HepG2 (cell line): ENCODE results near the gene NEIL1. TPM values are rescaled to one million over a fixed set of nuclear protein-coding genes. Genes with fewer than 3 reads are reported as not detected.
A peak's percentile ranks its signal among the peaks of the same experiment; 100 is the strongest.

Experiments
- DMTF1 ChIP-seq: sonication (generic); formaldehyde crosslinking; IDR thresholded peaks from 2 replicates; pipeline ENCODE4 v1.4.0; 2020; ENCODE audit warnings: mild to moderate bottlenecking, missing genetic modification reagents
- DPF2 ChIP-seq: sonication (generic); formaldehyde crosslinking; IDR thresholded peaks from 2 replicates; pipeline ENCODE4 v1.4.0; 2020; ENCODE audit warnings: mild to moderate bottlenecking, low read depth, missing genetic modification reagents, borderline replicate concordance
- E2F1 ChIP-seq: sonication (generic); formaldehyde crosslinking; IDR thresholded peaks from 2 replicates; pipeline ENCODE4 v1.5.0; 2020; ENCODE audit warnings: missing genetic modification reagents
- KDM1A ChIP-seq: IDR thresholded peaks from 2 replicates; pipeline ENCODE4 v1.6.1; 2016; ENCODE audit warnings: missing compliant biosample characterization
- MEIS1 ChIP-seq: sonication (generic); formaldehyde crosslinking; IDR thresholded peaks from 2 replicates; pipeline ENCODE4 v1.9.0; 2021; ENCODE audit warnings: mild to moderate bottlenecking, missing genetic modification reagents, moderate library complexity, borderline replicate concordance
- PHF5A ChIP-seq: IDR thresholded peaks from one replicate; pipeline ENCODE4 v1.6.1; 2018; ENCODE audit warnings: low read depth, missing genetic modification reagents; ENCODE audit not compliant: unreplicated experiment
- POLR2A ChIP-seq, 2 experiments: IDR thresholded peaks; 2 replicates each; pipeline ENCODE4 v1.6.1; 2011; ENCODE audit warnings: low read depth in 2 of 2, low read length in 2 of 2, mild to moderate bottlenecking in 1 of 2, moderate library complexity in 1 of 2; ENCODE audit not compliant: insufficient read depth in 1 of 2
- PRPF4 ChIP-seq: fragments of 200-400 bp; formaldehyde crosslinking; IDR thresholded peaks from 2 replicates; pipeline ENCODE4 v1.6.1; 2016; ENCODE audit warnings: low read length, low read depth; ENCODE audit not compliant: poor library complexity, severe bottlenecking
- RAD51 ChIP-seq: fragments of 450-650 bp; IDR thresholded peaks from 2 replicates; pipeline ENCODE4 v1.6.1; 2016; ENCODE audit warnings: borderline replicate concordance
- RERE ChIP-seq: IDR thresholded peaks from 2 replicates; pipeline ENCODE4 v1.6.1; 2016; ENCODE audit warnings: low read depth, missing genetic modification reagents, missing compliant biosample characterization
- SAP130 ChIP-seq: IDR thresholded peaks from 2 replicates; pipeline ENCODE4 v1.6.1; 2016; ENCODE audit warnings: low read depth
- SMAD9 ChIP-seq: sonication (generic); formaldehyde crosslinking; IDR thresholded peaks from 2 replicates; pipeline ENCODE4 v1.5.1; 2020; ENCODE audit warnings: mild to moderate bottlenecking, missing genetic modification reagents
- ZBTB42 ChIP-seq: sonication (generic); formaldehyde crosslinking; IDR thresholded peaks from 2 replicates; pipeline ENCODE4 v1.5.0; 2020; ENCODE audit warnings: mild to moderate bottlenecking, missing genetic modification reagents
- ZNF343 ChIP-seq: sonication (generic); formaldehyde crosslinking; IDR thresholded peaks from 2 replicates; pipeline ENCODE4 v1.4.0; 2020; ENCODE audit warnings: mild to moderate bottlenecking, missing genetic modification reagents
- ZNF552 ChIP-seq: sonication (generic); formaldehyde crosslinking; IDR thresholded peaks from 2 replicates; pipeline ENCODE4 v1.9.0; 2022; ENCODE audit warnings: missing genetic modification reagents, mild to moderate bottlenecking, borderline replicate concordance
- ZNF639 ChIP-seq: conservative IDR thresholded peaks from 2 replicates; pipeline ENCODE4 v1.6.1; 2018; ENCODE audit warnings: missing genetic modification reagents
- polyA plus RNA-seq, 8 experiments: library from polyadenylated mRNA; depleted of rRNA in 3 of 8; stranded (reverse) in 7 of 8; unstranded in 1 of 8; fragments of >200 nt; fragmentation: Illumina TruSeq in 4 of 8; extraction: Trizol in 4 of 8; gene quantifications; 2 replicates each; pipeline versions ENCODE4 v1.2.1 to v1.2.3, GENCODE V29; 2011 to 2016; ENCODE audit warnings: low read depth in 4 of 8, missing spikeins in 1 of 8, mixed read lengths in 1 of 8; ENCODE audit not compliant: insufficient read depth in 1 of 8
- total RNA-seq, 5 experiments: library from RNA; depleted of rRNA; stranded (reverse); fragments of >200 nt; fragmentation: Illumina TruSeq; extraction: Trizol; gene quantifications; 2 replicates each; pipeline ENCODE4 v1.2.3, GENCODE V29; 2016; ENCODE audit warnings: low read depth in 1 of 5

The NEIL1 gene
- total and polyA plus RNA-seq, 2 of the 13 experiments (the other 11 are each of a cell fraction or from before 2014, with no cell fraction given) = 10.4 to 15.5 TPM

GRCh38 chr15:75367913-75368688 is 21.3 kb downstream of the NEIL1 start, which contains the start of gene MAN2C1 (continued):
- TF ChIP-seq DMTF1 (CRISPR knock-in tag) (no peak), SAP130 (peak; percentile 80; the same call in 1 of the 2 replicates), PHF5A (peak; percentile 81), ZNF552 (CRISPR knock-in tag) (peak; percentile 13), SMAD9 (peak; percentile 66; the same call in 1 of the 2 replicates), DPF2 (no peak; the same call in 1 of the 2 replicates), RERE (CRISPR knock-in tag) (no peak; the same call in 1 of the 2 replicates), MEIS1 (CRISPR knock-in tag) (peak; percentile 61), POLR2A (IDR thresholded peaks at IDR 0.05; ENCODE audit: insufficient read depth in 1 of 2, low read depth in 2 of 2, low read length in 2 of 2) (peak; percentile 85 to 98), ZNF343 (CRISPR knock-in tag) (peak; percentile 67), E2F1 (no peak; the same call in 1 of the 2 replicates), KDM1A (CRISPR knock-in tag) (peak; percentile 34; the same call in 1 of the 2 replicates), ZBTB42 (CRISPR knock-in tag) (no peak), PRPF4 (no peak), RAD51 (no peak), ZNF639 (CRISPR knock-in tag) (peak; percentile 87)
